GM18861 (cell line): ENCODE results near the gene C1orf74.

Experiments used
- ATAC-seq: cut with Tn5 transposase; IDR thresholded peaks from one replicate; pipeline ENCODE4 v1.9.1; 2021; ENCODE audit not compliant: unreplicated experiment

C1orf74 gene

DNA sequence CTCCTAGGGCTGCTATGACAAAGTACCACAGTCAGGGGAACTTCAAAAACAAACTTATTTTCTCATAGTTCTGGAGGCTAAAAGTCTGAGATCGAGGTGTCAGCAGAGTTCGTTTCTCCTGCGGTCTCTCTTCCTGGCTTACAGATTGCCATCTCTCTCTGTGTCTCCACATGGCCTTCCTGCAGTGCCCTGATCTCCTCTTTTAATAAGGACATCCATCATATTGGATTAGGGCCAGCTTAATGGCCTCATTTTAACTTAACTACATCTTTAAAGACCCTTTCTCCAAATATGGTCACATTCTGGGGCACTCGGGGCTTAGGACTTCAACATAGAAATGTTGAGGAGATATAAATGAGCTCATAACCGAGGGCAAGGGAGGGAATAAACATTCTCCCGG is 12.2 kb downstream of the C1orf74 start:
- no peak for ATAC-seq

GRCh38 chr1:209770636-209771415 is 13.5 kb downstream of the C1orf74 start:
- no peak for ATAC-seq

GRCh38 chr1:209769971-209770370 is 14.4 kb downstream of the C1orf74 start:
- no peak for ATAC-seq

- peak; percentile 80 for ATAC-seq
Measured at GRCh38 chr1:209769171-209769904, 15.0 kb downstream of the C1orf74 start.

- peak; percentile 81 for ATAC-seq
Measured at GRCh38 chr1:209768354-209768774, 16.0 kb downstream of the C1orf74 start.

- ATAC-seq, result no peak
Measured at GRCh38 chr1:209767706-209768105, 16.7 kb downstream of the C1orf74 start.

GRCh38 chr1:209767096-209767495 is 17.3 kb downstream of the C1orf74 start:
- ATAC-seq, result no peak

DNA sequence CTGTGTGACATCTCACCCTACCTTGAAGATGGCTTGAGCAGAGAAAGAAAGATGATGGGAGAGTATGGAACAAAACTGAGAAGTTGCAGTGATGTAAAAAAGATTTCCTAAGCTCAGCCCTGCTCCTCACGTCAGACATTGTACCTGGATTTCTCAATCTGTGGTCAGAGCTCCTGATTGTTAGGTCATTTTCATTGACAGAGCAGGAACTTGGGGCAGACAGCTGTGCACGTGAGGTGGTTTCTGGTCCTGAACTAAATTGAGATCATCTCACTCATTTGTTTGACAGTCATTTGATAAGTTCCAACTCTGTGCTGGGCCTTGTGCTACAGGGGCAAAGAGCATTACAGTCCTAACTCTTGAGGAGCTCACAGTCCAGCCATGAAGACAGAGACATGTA is 18.3 kb downstream of the C1orf74 start:
- no peak for ATAC-seq

GRCh38 chr1:209761011-209761635 is 23.2 kb downstream of the C1orf74 start:
- no peak for ATAC-seq

GRCh38 chr1:209759829-209760359 is 24.5 kb downstream of the C1orf74 start:
- no peak for ATAC-seq

GRCh38 chr1:209758400-209758799 is 26.0 kb downstream of the C1orf74 start:
- no peak for ATAC-seq

- ATAC-seq, result no peak
Measured at GRCh38 chr1:209756615-209757445, 27.5 kb downstream of the C1orf74 start.

DNA sequence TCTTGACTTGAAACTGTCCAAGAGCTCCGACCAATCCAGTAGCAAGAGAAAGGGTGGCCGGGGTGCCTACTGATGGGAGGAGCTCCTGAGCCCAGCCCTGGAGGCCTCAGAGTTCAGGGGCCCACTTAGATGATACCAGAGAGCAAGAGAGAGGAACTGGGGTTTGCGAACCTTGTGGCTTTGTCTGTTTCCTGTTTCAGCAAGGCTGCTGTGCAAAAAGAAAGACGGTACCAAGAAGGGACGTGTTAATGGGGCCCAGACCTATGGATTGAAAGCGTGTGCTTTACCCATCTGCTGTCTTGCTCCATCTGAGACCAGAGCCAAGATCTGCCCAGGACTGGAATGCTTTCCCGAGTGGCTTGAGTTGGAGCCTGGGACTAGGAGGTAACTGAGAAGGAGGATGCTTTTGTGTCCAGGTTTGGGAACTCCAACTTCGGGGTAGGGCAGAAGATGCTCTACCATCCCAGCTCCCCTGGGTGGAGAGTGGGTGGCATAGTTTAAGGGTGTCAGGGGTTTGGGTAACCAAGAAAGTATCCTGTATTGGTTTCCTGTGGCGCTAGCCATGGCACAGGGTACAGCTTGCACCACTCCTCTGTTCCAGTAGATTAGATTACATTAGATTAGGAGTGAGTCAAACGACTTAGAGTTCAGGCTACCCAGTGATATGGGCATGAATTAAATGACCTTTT is 28.3 kb downstream of the C1orf74 start, which contains the start of gene TRAF3IP3:
Gene TRAF3IP3 (plus strand): TSS at position 128 of the 689 bp plus-strand sequence. CDS start 3,987 bp downstream, outside the sequence.
- ATAC-seq, result peak; percentile 68

DNA sequence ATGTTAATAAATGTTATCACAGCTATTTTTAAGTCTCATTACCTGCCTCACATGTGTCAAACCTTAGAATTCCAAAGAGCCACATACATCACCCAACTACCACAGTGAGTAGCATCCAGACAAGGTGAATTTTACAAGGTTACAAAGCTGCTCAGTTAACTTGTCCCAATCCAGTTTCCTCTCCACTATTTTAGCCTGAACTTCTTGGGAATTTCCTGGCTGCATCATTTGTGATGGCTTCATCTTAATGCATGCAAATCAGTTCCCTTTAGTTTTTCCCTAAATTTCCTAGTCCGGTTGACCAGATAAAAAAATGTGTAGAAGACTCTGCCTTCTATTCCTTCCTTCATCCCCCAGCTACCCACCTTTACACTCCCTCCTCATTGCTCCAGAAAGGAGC is 29.1 kb downstream of the C1orf74 start:
- no peak for ATAC-seq

DNA sequence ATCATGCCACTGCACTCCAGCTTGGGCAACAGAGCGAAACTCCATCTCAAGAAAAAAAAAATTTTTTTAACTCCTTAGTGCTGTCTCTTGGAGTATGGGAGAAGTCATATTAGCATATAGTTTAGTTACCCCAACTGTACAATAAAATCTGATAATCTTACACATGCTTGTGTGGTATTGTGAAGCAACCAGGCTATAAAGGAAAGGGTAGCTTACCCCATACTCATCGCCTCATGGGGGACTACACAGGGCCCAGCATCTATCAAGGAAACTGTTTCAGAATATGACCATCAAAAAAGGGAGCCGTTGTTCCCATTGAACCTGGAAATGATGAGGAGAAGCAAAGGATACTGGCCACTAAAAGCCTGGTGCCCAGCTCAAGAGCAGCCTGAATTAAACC is 31.5 kb downstream of the C1orf74 start:
- no peak for ATAC-seq

GRCh38 chr1:209751627-209752231 is 32.6 kb downstream of the C1orf74 start:
- peak; percentile 45 for ATAC-seq

DNA sequence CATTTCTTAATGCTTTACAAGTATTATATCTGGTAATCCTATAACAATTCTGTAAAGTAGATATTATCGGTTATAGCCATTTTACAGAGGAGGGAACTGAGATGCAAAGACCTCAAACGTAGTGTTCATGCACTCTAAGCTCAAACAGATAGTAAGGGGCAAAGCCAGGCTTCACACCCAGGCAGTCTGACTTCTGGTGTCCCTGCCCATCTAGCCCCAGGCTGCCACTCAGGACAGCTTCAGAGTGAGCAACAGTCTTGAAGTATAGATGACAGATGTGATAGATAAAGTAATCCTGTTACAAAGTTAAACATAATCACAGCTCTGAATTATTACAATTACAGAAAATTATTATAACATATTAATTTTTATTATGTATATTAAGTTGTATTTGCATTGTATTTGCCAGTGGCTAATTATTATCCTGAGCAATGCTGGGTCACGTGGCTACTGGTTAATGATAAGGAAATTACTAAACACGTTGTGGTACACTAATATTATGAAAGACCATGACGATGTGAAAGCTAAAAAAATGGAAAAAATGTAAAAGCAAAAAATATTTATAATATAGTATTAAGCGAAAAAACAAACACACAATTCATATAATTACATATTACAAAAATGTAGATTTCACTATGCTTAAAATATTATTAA is 34.6 kb downstream of the C1orf74 start:
- ATAC-seq, result no peak

GRCh38 chr1:209749205-209749604 is 35.2 kb downstream of the C1orf74 start:
- no peak for ATAC-seq

- ATAC-seq, result no peak
Measured at GRCh38 chr1:209748620-209749019, 35.7 kb downstream of the C1orf74 start.
